DMS53 treated with DMSO at 0.1 percent for 48 hours (cell line): ENCODE measurements around the gene CD160.

ENCODE experiments used
- DNase-seq: peaks from one replicate; lab custom pipeline; 2025; ENCODE audit not compliant: unreplicated experiment; lab: John Stamatoyannopoulos, UW

Gene CD160

GRCh38 chr1:145788580-145788979, 69.3 kb downstream of the CD160 start:
- no peak for DNase-seq
